ENCODE results near the gene PCDHA1. TPM values are rescaled to one million over a fixed set of nuclear protein-coding genes. Genes with fewer than 3 reads are reported as not detected.

Gene PCDHA1
- total RNA-seq, 1 experiment from 2014 or later, result 0.45 TPM

- peaks cover 55% of the 10 kb centered on the region for H3K4me1 ChIP-seq (ENCODE audit: insufficient read depth, low read length, poor library complexity, severe bottlenecking)
- H3K9me3 ChIP-seq (ENCODE audit: low read depth, low read length, poor library complexity, severe bottlenecking), result no peaks in the 10 kb centered on the region
- intact Hi-C loops (cut with micrococcal nuclease; ENCODE audit: unreplicated experiment), result loop anchor here (5.0 kb wide), 1 partner anchor 32 kb away; no protein-coding TSS in a partner anchor
- POLR2A ChIA-PET (ENCODE audit: low non-redundant PET), result no interaction called here
- DNase-seq (ENCODE audit: low spot score), result no peak
- H3K27me3 ChIP-seq (replicated peaks; ENCODE audit: insufficient read depth, low read depth, low read length, poor library complexity), result no peaks in the 10 kb centered on the region
- peak overlapping the region; percentile 2 for H3K4me3 ChIP-seq (ENCODE audit: low read depth, low read length, poor library complexity, severe bottlenecking)
- CTCF ChIA-PET, result no interaction called here
- TF ChIP-seq CTCF (conservative IDR thresholded peaks at IDR 0.05; ENCODE audit: low read depth, low read length) (no peak), EZH2 (IDR thresholded peaks at IDR 0.05; ENCODE audit: borderline replicate concordance, low read depth, low read length, poor library complexity, severe bottlenecking) (no peak)
- peak overlapping the region; percentile 7 for H3K27ac ChIP-seq (ENCODE audit: low read depth, low read length, poor library complexity, severe bottlenecking)
- BruUV-seq (replicated peaks), result TSS peak; percentile 7
- no peaks in the 10 kb centered on the region for H3K36me3 ChIP-seq (ENCODE audit: insufficient read depth, low read length, poor library complexity, severe bottlenecking)
These were observed 183.9 kb downstream of the PCDHA1 start for GRCh38 chr5:140969880-140970279.

- POLR2A ChIA-PET (ENCODE audit: low non-redundant PET), result no interaction called here
- DNase-seq (ENCODE audit: low spot score), result no peak
These were observed 187.6 kb downstream of the PCDHA1 start for GRCh38 chr5:140973550-140973949.

GRCh38 chr5:140977003-140977402 is 191.1 kb downstream of the PCDHA1 start:
- peak; percentile 83 for DNase-seq (ENCODE audit: low spot score)
- peak overlapping the region; percentile 83 for H3K27ac ChIP-seq (ENCODE audit: low read depth, low read length, poor library complexity, severe bottlenecking)
- H3K4me1 ChIP-seq (ENCODE audit: insufficient read depth, low read length, poor library complexity, severe bottlenecking), result peaks cover 45% of the 10 kb centered on the region
- no TSS peak for BruUV-seq (replicated peaks)
- no peaks in the 10 kb centered on the region for H3K27me3 ChIP-seq (replicated peaks; ENCODE audit: insufficient read depth, low read depth, low read length, poor library complexity)
- H3K9me3 ChIP-seq (ENCODE audit: low read depth, low read length, poor library complexity, severe bottlenecking), result no peaks in the 10 kb centered on the region
- ChIA-PET CTCF (interaction anchor here (0.6 kb wide), 1 partner anchor 618 kb away, joined by 4 read pairs; no protein-coding TSS in a partner anchor), POLR2A (ENCODE audit: low non-redundant PET) (interaction anchor here (0.7 kb wide), 1 partner anchor 635 kb away, joined by 3 read pairs; no protein-coding TSS in a partner anchor)
- H3K36me3 ChIP-seq (ENCODE audit: insufficient read depth, low read length, poor library complexity, severe bottlenecking), result peaks cover 3% of the 10 kb centered on the region
- peak overlapping the region; percentile 11 for H3K4me3 ChIP-seq (ENCODE audit: low read depth, low read length, poor library complexity, severe bottlenecking)
- intact Hi-C loops (cut with micrococcal nuclease; ENCODE audit: unreplicated experiment), result no loop called here
- no peak for TF ChIP-seq EZH2 (IDR thresholded peaks at IDR 0.05; ENCODE audit: borderline replicate concordance, low read depth, low read length, poor library complexity, severe bottlenecking)
- TF ChIP-seq CTCF (conservative IDR thresholded peaks at IDR 0.05; ENCODE audit: low read depth, low read length), result no peak

More at GRCh38 chr5:140973550-140973949, 187.6 kb downstream of the PCDHA1 start:
- CTCF ChIA-PET, result no interaction called here
- Histone ChIP-seq H3K27me3 (replicated peaks; ENCODE audit: insufficient read depth, low read depth, low read length, poor library complexity) (no peaks in the 10 kb centered on the region), H3K27ac (ENCODE audit: low read depth, low read length, poor library complexity, severe bottlenecking) (no peak overlapping the region), H3K36me3 (ENCODE audit: insufficient read depth, low read length, poor library complexity, severe bottlenecking) (no peaks in the 10 kb centered on the region), H3K9me3 (ENCODE audit: low read depth, low read length, poor library complexity, severe bottlenecking) (no peaks in the 10 kb centered on the region), H3K4me3 (ENCODE audit: low read depth, low read length, poor library complexity, severe bottlenecking) (no peak overlapping the region), H3K4me1 (ENCODE audit: insufficient read depth, low read length, poor library complexity, severe bottlenecking) (peaks cover 64% of the 10 kb centered on the region)
- BruUV-seq (replicated peaks), result no TSS peak
- no peak for TF ChIP-seq EZH2 (IDR thresholded peaks at IDR 0.05; ENCODE audit: borderline replicate concordance, low read depth, low read length, poor library complexity, severe bottlenecking)
- TF ChIP-seq CTCF (conservative IDR thresholded peaks at IDR 0.05; ENCODE audit: low read depth, low read length), result no peak
- intact Hi-C loops (cut with micrococcal nuclease; ENCODE audit: unreplicated experiment), result no loop called here

Data from A673 (cell line).